ENCODE measurements around the gene DNPH1. TPM values are rescaled to one million over a fixed set of nuclear protein-coding genes. Genes with fewer than 3 reads are reported as not detected.
A peak's percentile ranks its signal among the peaks of the same experiment; 100 is the strongest.

Gene DNPH1
- total and polyA plus RNA-seq, 2 experiments from 2014 or later = 29.2 to 50.0 TPM

DNA sequence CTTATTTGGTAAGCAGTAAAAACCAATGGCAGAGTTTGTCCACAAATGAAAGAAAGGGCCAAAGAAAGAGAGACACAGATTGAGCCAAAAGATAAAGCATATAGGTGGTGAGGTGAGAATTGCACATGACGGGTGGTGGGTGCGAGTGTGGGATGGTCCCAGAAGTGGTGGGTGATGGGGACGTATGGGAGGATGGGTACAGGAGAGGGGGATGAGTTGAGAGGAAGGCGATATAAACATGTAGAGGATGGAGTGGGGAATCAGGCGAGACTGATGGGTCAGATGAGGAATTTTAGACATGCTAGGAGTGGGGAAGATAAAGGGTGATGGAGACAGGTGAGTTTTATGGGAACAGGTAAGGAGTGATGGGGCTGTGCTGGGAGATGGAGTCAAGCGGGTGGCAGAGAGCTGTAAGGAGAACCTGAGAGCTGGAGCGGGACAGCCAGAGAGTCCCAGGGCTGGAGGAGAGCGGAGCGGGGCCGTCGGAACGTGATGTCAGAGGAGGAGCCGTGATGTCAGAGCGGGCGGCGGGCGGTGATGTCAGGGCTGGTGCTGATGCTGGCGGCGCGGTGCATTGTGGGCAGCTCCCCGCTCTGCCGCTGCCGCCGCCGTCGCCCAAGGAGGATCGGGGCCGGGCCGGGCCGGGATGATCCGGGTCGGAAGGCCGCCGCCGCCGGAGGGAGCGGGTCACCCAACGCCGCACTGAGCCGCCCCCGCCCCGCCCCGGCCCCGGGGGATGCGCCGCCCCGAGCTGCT, 13.8 kb upstream of the DNPH1 start, which contains the start of gene TTBK1:
TTBK1 (plus strand) TSS at position 574 of the 756 bp plus-strand sequence. CDS start 3,180 bp downstream, outside the sequence.
- DNase-seq (ENCODE audit: low spot score) (peak; percentile 64), ATAC-seq (peak; percentile 3; the same call in 2 of the 3 replicates)
- Mint-ChIP-seq H3K4me3 (no peak within 1 kb of the TSS), H3K27me3 (ENCODE audit: insufficient read depth, low read depth, poor library complexity) (peaks cover 15% of the 10 kb centered on the region), H3K27ac (no peak within 1 kb of the TSS), H3K36me3 (ENCODE audit: low read depth) (no peaks in the 10 kb centered on the region), H3K4me1 (peaks cover 5% of the 10 kb centered on the region), H3K9me3 (no peaks in the 10 kb centered on the region; the same call in 2 of the 3 replicates)
- Histone ChIP-seq H3K9me2 (ENCODE audit: insufficient read depth) (no peaks in the 10 kb centered on the region), H3K4me2 (peak within 1 kb of the TSS; percentile 71), H3K36me3 (ENCODE audit: insufficient read depth) (no peaks in the 10 kb centered on the region), H3K27me3 (ENCODE audit: insufficient read depth) (peaks cover 64% of the 10 kb centered on the region), H2AFZ (no peak within 1 kb of the TSS; the same call in 1 of the 2 replicates), H3F3A (replicated peaks; ENCODE audit: low read depth) (peaks cover 7% of the 10 kb centered on the region; the same call in 1 of the 2 replicates), H3K79me2 (replicated peaks; ENCODE audit: insufficient read depth) (no peaks in the 10 kb centered on the region), H3K4me3 (peak within 1 kb of the TSS; percentile 50), H4K20me1 (replicated peaks; ENCODE audit: insufficient read depth) (no peaks in the 10 kb centered on the region), H3K27ac (ENCODE audit: low read depth) (no peak within 1 kb of the TSS), H3K4me1 (ENCODE audit: insufficient read depth) (peaks cover 12% of the 10 kb centered on the region)
- TF ChIP-seq STAT1 (IDR thresholded peaks at IDR 0.05; ENCODE audit: unreplicated experiment) = no peak
- peak; percentile 96 for TF ChIP-seq CREB1 (CRISPR knock-in tag; IDR thresholded peaks at IDR 0.05; ENCODE audit: low read depth)
- TF ChIP-seq, protein P1, sequence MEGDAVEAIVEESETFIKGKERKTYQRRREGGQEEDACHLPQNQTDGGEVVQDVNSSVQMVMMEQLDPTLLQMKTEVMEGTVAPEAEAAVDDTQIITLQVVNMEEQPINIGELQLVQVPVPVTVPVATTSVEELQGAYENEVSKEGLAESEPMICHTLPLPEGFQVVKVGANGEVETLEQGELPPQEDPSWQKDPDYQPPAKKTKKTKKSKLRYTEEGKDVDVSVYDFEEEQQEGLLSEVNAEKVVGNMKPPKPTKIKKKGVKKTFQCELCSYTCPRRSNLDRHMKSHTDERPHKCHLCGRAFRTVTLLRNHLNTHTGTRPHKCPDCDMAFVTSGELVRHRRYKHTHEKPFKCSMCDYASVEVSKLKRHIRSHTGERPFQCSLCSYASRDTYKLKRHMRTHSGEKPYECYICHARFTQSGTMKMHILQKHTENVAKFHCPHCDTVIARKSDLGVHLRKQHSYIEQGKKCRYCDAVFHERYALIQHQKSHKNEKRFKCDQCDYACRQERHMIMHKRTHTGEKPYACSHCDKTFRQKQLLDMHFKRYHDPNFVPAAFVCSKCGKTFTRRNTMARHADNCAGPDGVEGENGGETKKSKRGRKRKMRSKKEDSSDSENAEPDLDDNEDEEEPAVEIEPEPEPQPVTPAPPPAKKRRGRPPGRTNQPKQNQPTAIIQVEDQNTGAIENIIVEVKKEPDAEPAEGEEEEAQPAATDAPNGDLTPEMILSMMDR (conservative IDR thresholded peaks at IDR 0.05; ENCODE audit: low read depth in 2 of 2) = no peak
- no peak for TF ChIP-seq NANOG (IDR thresholded peaks at IDR 0.05; ENCODE audit: borderline replicate concordance)

DNA sequence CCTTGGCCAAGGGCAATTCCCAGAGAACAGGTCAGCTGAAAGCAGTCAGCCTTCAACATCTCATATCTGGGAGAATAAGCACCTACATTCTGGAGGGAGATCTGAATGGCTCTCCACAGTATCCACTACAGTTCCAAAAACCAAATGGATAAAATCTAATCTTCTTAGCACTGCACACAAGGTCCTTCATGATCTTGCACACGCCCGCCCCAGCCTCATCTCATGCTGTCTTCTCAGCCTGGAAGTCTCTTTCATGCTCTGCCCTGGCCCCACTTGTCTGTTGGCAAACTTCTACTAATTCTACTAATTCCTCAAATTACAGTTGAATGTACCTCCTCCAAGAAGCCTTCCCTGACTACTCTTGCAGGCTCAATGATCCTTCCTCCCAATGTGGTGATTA, 12.2 kb upstream of the DNPH1 start:
- H4K20me1 ChIP-seq (replicated peaks; ENCODE audit: insufficient read depth) = no peaks in the 10 kb centered on the region
- no peaks in the 10 kb centered on the region for H3K36me3 ChIP-seq (ENCODE audit: insufficient read depth)
- TF ChIP-seq, protein P2, sequence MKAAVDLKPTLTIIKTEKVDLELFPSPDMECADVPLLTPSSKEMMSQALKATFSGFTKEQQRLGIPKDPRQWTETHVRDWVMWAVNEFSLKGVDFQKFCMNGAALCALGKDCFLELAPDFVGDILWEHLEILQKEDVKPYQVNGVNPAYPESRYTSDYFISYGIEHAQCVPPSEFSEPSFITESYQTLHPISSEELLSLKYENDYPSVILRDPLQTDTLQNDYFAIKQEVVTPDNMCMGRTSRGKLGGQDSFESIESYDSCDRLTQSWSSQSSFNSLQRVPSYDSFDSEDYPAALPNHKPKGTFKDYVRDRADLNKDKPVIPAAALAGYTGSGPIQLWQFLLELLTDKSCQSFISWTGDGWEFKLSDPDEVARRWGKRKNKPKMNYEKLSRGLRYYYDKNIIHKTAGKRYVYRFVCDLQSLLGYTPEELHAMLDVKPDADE (IDR thresholded peaks at IDR 0.05) = no peak
- no peak overlapping the region for H2AFZ ChIP-seq
- Mint-ChIP-seq H3K36me3 (ENCODE audit: low read depth) (no peaks in the 10 kb centered on the region), H3K27ac (no peak overlapping the region), H3K27me3 (ENCODE audit: insufficient read depth, low read depth, poor library complexity) (peaks cover 7% of the 10 kb centered on the region), H3K4me3 (no peak overlapping the region), H3K4me1 (no peaks in the 10 kb centered on the region; the same call in 2 of the 3 replicates), H3K9me3 (no peaks in the 10 kb centered on the region; the same call in 2 of the 3 replicates)
- no peak overlapping the region for H3K27ac ChIP-seq (ENCODE audit: low read depth)
- H3K27me3 ChIP-seq (ENCODE audit: insufficient read depth) = peaks cover 70% of the 10 kb centered on the region
- no peaks in the 10 kb centered on the region for H3K79me2 ChIP-seq (replicated peaks; ENCODE audit: insufficient read depth)
- H3K4me2 ChIP-seq = no peak overlapping the region
- peaks cover 6% of the 10 kb centered on the region for H3K4me1 ChIP-seq (ENCODE audit: insufficient read depth)
- H3K9me2 ChIP-seq (ENCODE audit: insufficient read depth) = no peaks in the 10 kb centered on the region
- no peak overlapping the region for H3K4me3 ChIP-seq
- ATAC-seq (no peak), DNase-seq (ENCODE audit: low spot score) (no peak)
- peaks cover 5% of the 10 kb centered on the region; the same call in 1 of the 2 replicates for H3F3A ChIP-seq (replicated peaks; ENCODE audit: low read depth)

DNA sequence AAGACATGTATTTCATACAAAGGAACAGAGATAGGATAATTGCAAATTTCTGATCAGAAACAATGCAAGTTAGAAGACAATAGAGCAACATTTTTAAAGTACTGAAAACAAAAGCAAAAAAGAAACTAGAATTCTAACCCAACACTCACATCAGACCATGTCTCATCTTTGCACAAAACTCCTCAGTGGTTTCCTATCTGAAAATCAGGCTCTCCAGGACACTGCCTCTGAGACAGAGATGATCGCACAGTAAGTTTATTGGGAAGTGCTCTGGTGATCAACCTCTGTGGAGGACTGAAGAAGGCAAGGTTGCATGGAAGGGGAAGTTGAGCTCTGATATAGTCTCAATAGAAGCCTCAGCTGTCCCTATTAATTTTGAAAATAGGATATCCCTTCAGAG, 11.7 kb upstream of the DNPH1 start:
- Histone ChIP-seq H3K27me3 (ENCODE audit: insufficient read depth) (peaks cover 68% of the 10 kb centered on the region), H3K9me2 (ENCODE audit: insufficient read depth) (no peaks in the 10 kb centered on the region), H3K4me3 (no peak overlapping the region), H2AFZ (no peak overlapping the region), H3K4me1 (ENCODE audit: insufficient read depth) (peaks cover 2% of the 10 kb centered on the region; the same call in 1 of the 2 replicates), H4K20me1 (replicated peaks; ENCODE audit: insufficient read depth) (no peaks in the 10 kb centered on the region), H3K27ac (ENCODE audit: low read depth) (no peak overlapping the region), H3K36me3 (ENCODE audit: insufficient read depth) (no peaks in the 10 kb centered on the region), H3K79me2 (replicated peaks; ENCODE audit: insufficient read depth) (no peaks in the 10 kb centered on the region), H3F3A (replicated peaks; ENCODE audit: low read depth) (peaks cover 5% of the 10 kb centered on the region; the same call in 1 of the 2 replicates), H3K4me2 (no peak overlapping the region)
- Mint-ChIP-seq H3K4me1 (no peaks in the 10 kb centered on the region), H3K4me3 (no peak overlapping the region), H3K36me3 (ENCODE audit: low read depth) (no peaks in the 10 kb centered on the region), H3K27me3 (ENCODE audit: insufficient read depth, low read depth, poor library complexity) (peaks cover 7% of the 10 kb centered on the region), H3K9me3 (no peaks in the 10 kb centered on the region; the same call in 2 of the 3 replicates), H3K27ac (no peak overlapping the region)
- DNase-seq (ENCODE audit: low spot score) = no peak
- no peak for ATAC-seq
- TF ChIP-seq, protein P2 (IDR thresholded peaks at IDR 0.05) = no peak
- TF ChIP-seq EZH2phosphoT487 (IDR thresholded peaks at IDR 0.05; ENCODE audit: unreplicated experiment) (no peak), EZH2 (IDR thresholded peaks at IDR 0.05; ENCODE audit: low read depth, unreplicated experiment) (no peak), CREB1 (CRISPR knock-in tag; IDR thresholded peaks at IDR 0.05; ENCODE audit: low read depth) (no peak), ZNF114 (CRISPR knock-in tag; IDR thresholded peaks at IDR 0.05) (no peak), STAT1 (IDR thresholded peaks at IDR 0.05; ENCODE audit: unreplicated experiment) (no peak)
- TF ChIP-seq, protein P1 (conservative IDR thresholded peaks at IDR 0.05; ENCODE audit: low read depth in 2 of 2) = no peak
